CD4-positive, alpha-beta T cell treated with Interleukin-6 at 100 ng/mL for 8 hours (primary cell): ENCODE data around the gene CCDC33.

ENCODE experiments used
- DNase-seq: peaks from one replicate; pipeline ENCODE4 v3.0.0-alpha.2; 2020; ENCODE audit warnings: mixed read lengths, low spot score

Gene CCDC33

GRCh38 chr15:74289671-74290070 lies 53.5 kb downstream of the CCDC33 start:
- no peak for DNase-seq

GRCh38 chr15:74290645-74291044 lies 54.5 kb downstream of the CCDC33 start:
- DNase-seq = no peak

GRCh38 chr15:74291101-74292071 lies 55.3 kb downstream of the CCDC33 start:
- peak; percentile 36 for DNase-seq

GRCh38 chr15:74293021-74293810 lies 57.1 kb downstream of the CCDC33 start:
- no peak for DNase-seq

- no peak for DNase-seq
Observed at GRCh38 chr15:74294010-74294409, 57.9 kb downstream of the CCDC33 start.

- DNase-seq = no peak
Observed at GRCh38 chr15:74295800-74296199, 59.7 kb downstream of the CCDC33 start.

- DNase-seq = no peak
Observed at GRCh38 chr15:74297887-74298286, 61.8 kb downstream of the CCDC33 start.

- no peak for DNase-seq
Observed at GRCh38 chr15:74300057-74300795, 64.1 kb downstream of the CCDC33 start.

GRCh38 chr15:74301583-74302361 lies 65.6 kb downstream of the CCDC33 start:
- no peak for DNase-seq

GRCh38 chr15:74302821-74303359 lies 66.8 kb downstream of the CCDC33 start:
- DNase-seq = no peak

GRCh38 chr15:74303741-74304309 lies 67.7 kb downstream of the CCDC33 start:
- DNase-seq = no peak

- DNase-seq = no peak
Observed at GRCh38 chr15:74304431-74304830, 68.3 kb downstream of the CCDC33 start.

- DNase-seq = no peak
Observed at GRCh38 chr15:74305687-74306086, 69.6 kb downstream of the CCDC33 start.

- DNase-seq = no peak
Observed at GRCh38 chr15:74306781-74307217, 70.7 kb downstream of the CCDC33 start.

- DNase-seq = no peak
Observed at GRCh38 chr15:74307827-74308811, 72.0 kb downstream of the CCDC33 start.

- no peak for DNase-seq
Observed at GRCh38 chr15:74311734-74312444, 75.8 kb downstream of the CCDC33 start.

- no peak for DNase-seq
Observed at GRCh38 chr15:74312445-74313007, 76.4 kb downstream of the CCDC33 start.

- no peak for DNase-seq
Observed at GRCh38 chr15:74313889-74314288, 77.8 kb downstream of the CCDC33 start.
